Measurements from ENCODE around the gene RWDD2A. TPM values are rescaled to one million over a fixed set of nuclear protein-coding genes. Genes with fewer than 3 reads are reported as not detected.
A peak's percentile ranks its signal among the peaks of the same experiment; 100 is the strongest.

Gene RWDD2A
- total RNA-seq, 1 donor from 2014 or later = 1.3 TPM

- Mint-ChIP-seq H3K4me1 (ENCODE audit: low read depth) (no peaks in the 10 kb centered on the region), H3K36me3 (ENCODE audit: low read depth) (no peaks in the 10 kb centered on the region), H3K27ac (no peak overlapping the region), H3K4me3 (no peak overlapping the region), H3K27me3 (ENCODE audit: insufficient read depth) (peaks cover 19% of the 10 kb centered on the region), H3K9me3 (no peaks in the 10 kb centered on the region)
- intact Hi-C loops (cut with micrococcal nuclease) = loop anchor here (1.0 kb wide), 3 partner anchors 22 to 945 kb away; partner anchors contain the start of genes DOP1A, PGM3 and RWDD2A
- DNase-seq (ENCODE audit: low spot score) = peak; percentile 40
Measured at GRCh38 chr6:83215131-83216047, 22.2 kb downstream of the RWDD2A start.

- Mint-ChIP-seq H3K27me3 (ENCODE audit: insufficient read depth) (peaks cover 13% of the 10 kb centered on the region), H3K4me3 (no peak overlapping the region), H3K27ac (no peak overlapping the region), H3K4me1 (ENCODE audit: low read depth) (no peaks in the 10 kb centered on the region), H3K36me3 (ENCODE audit: low read depth) (no peaks in the 10 kb centered on the region), H3K9me3 (no peaks in the 10 kb centered on the region)
- intact Hi-C loops (cut with micrococcal nuclease) = no loop called here
- DNase-seq (ENCODE audit: low spot score) = no peak
Measured at GRCh38 chr6:83216806-83217205, 23.6 kb downstream of the RWDD2A start.

- H3K27ac Mint-ChIP-seq = no peak overlapping the region
- no peak overlapping the region for H3K4me3 Mint-ChIP-seq
- H3K36me3 Mint-ChIP-seq (ENCODE audit: low read depth) = no peaks in the 10 kb centered on the region
- H3K27me3 Mint-ChIP-seq (ENCODE audit: insufficient read depth) = peaks cover 9% of the 10 kb centered on the region
- H3K9me3 Mint-ChIP-seq = no peaks in the 10 kb centered on the region
- DNase-seq (ENCODE audit: low spot score) = no peak
- intact Hi-C loops (cut with micrococcal nuclease) = no loop called here
- H3K4me1 Mint-ChIP-seq (ENCODE audit: low read depth) = no peaks in the 10 kb centered on the region
Measured at GRCh38 chr6:83218646-83219045, 25.5 kb downstream of the RWDD2A start.

GRCh38 chr6:83220121-83220520, 27.0 kb downstream of the RWDD2A start:
- H3K27me3 Mint-ChIP-seq (ENCODE audit: insufficient read depth) = peaks cover 2% of the 10 kb centered on the region
- H3K4me3 Mint-ChIP-seq = no peak overlapping the region
- no peaks in the 10 kb centered on the region for H3K36me3 Mint-ChIP-seq (ENCODE audit: low read depth)
- H3K27ac Mint-ChIP-seq = no peak overlapping the region
- no peaks in the 10 kb centered on the region for H3K4me1 Mint-ChIP-seq (ENCODE audit: low read depth)
- H3K9me3 Mint-ChIP-seq = no peaks in the 10 kb centered on the region
- intact Hi-C loops (cut with micrococcal nuclease) = no loop called here
- DNase-seq (ENCODE audit: low spot score) = no peak

GRCh38 chr6:83221276-83221675, 28.1 kb downstream of the RWDD2A start:
- H3K4me3 Mint-ChIP-seq = no peak overlapping the region
- H3K27ac Mint-ChIP-seq = no peak overlapping the region
- H3K36me3 Mint-ChIP-seq (ENCODE audit: low read depth) = no peaks in the 10 kb centered on the region
- no peak for DNase-seq (ENCODE audit: low spot score)
- peaks cover 2% of the 10 kb centered on the region for H3K27me3 Mint-ChIP-seq (ENCODE audit: insufficient read depth)
- H3K9me3 Mint-ChIP-seq = no peaks in the 10 kb centered on the region
- intact Hi-C loops (cut with micrococcal nuclease) = no loop called here
- H3K4me1 Mint-ChIP-seq (ENCODE audit: low read depth) = no peaks in the 10 kb centered on the region

- Mint-ChIP-seq H3K4me3 (no peak overlapping the region), H3K27ac (no peak overlapping the region), H3K9me3 (no peaks in the 10 kb centered on the region), H3K4me1 (ENCODE audit: low read depth) (no peaks in the 10 kb centered on the region), H3K27me3 (ENCODE audit: insufficient read depth) (peaks cover 2% of the 10 kb centered on the region), H3K36me3 (ENCODE audit: low read depth) (no peaks in the 10 kb centered on the region)
- DNase-seq (ENCODE audit: low spot score) = no peak
- intact Hi-C loops (cut with micrococcal nuclease) = loop anchor here (1.0 kb wide), 2 partner anchors 293 to 314 kb away; no protein-coding TSS in a partner anchor
Measured at GRCh38 chr6:83221889-83222479, 28.8 kb downstream of the RWDD2A start.

GRCh38 chr6:83226517-83226916, 33.4 kb downstream of the RWDD2A start:
- Mint-ChIP-seq H3K27ac (no peak overlapping the region), H3K4me1 (ENCODE audit: low read depth) (no peaks in the 10 kb centered on the region), H3K36me3 (ENCODE audit: low read depth) (no peaks in the 10 kb centered on the region), H3K9me3 (no peaks in the 10 kb centered on the region), H3K4me3 (no peak overlapping the region), H3K27me3 (ENCODE audit: insufficient read depth) (peaks cover 6% of the 10 kb centered on the region)
- intact Hi-C loops (cut with micrococcal nuclease) = no loop called here
- no peak for DNase-seq (ENCODE audit: low spot score)

- Mint-ChIP-seq H3K4me3 (no peak overlapping the region), H3K27ac (no peak overlapping the region), H3K4me1 (ENCODE audit: low read depth) (no peaks in the 10 kb centered on the region), H3K9me3 (no peaks in the 10 kb centered on the region), H3K27me3 (ENCODE audit: insufficient read depth) (peaks cover 8% of the 10 kb centered on the region), H3K36me3 (ENCODE audit: low read depth) (no peaks in the 10 kb centered on the region)
- no peak for DNase-seq (ENCODE audit: low spot score)
- intact Hi-C loops (cut with micrococcal nuclease) = no loop called here
Measured at GRCh38 chr6:83231146-83231545, 38.0 kb downstream of the RWDD2A start.

- DNase-seq (ENCODE audit: low spot score) = no peak
- H3K36me3 Mint-ChIP-seq (ENCODE audit: low read depth) = no peaks in the 10 kb centered on the region
- H3K4me3 Mint-ChIP-seq = no peak overlapping the region
- H3K9me3 Mint-ChIP-seq = no peaks in the 10 kb centered on the region
- peaks cover 7% of the 10 kb centered on the region for H3K27me3 Mint-ChIP-seq (ENCODE audit: insufficient read depth)
- no peak overlapping the region for H3K27ac Mint-ChIP-seq
- H3K4me1 Mint-ChIP-seq (ENCODE audit: low read depth) = no peaks in the 10 kb centered on the region
- intact Hi-C loops (cut with micrococcal nuclease) = no loop called here
Measured at GRCh38 chr6:83247471-83247870, 54.3 kb downstream of the RWDD2A start.

Other genes starting within 250 kb of the RWDD2A start
- 8.3 and 8.6 TPM in 2 replicates for gene UBE3D, start 127.5 kb upstream of the RWDD2A start, total RNA-seq
- 6.7 and 7.1 TPM in 2 replicates for gene DOP1A, start 125.7 kb upstream of the RWDD2A start, total RNA-seq
- gene PGM3, start 92 bp upstream of the RWDD2A start, total RNA-seq = 24.8 and 25.4 TPM in 2 replicates
- not detected in 2 replicates for gene ME1, start 237.7 kb downstream of the RWDD2A start, total RNA-seq